HG02870 (cell line): ENCODE data around the gene HAS3.
"Not testable (repeated sequence)": the region's sequence is repeated elsewhere in the genome, so short reads cannot be mapped to it uniquely, and the experiment has no call there.

Source experiments
- ATAC-seq: cut with Tn5 transposase; IDR thresholded peaks from one replicate; pipeline ENCODE4 v1.9.1; 2021; ENCODE audit warnings: mild to moderate bottlenecking, moderate library complexity; ENCODE audit not compliant: unreplicated experiment

Gene HAS3, protein sequence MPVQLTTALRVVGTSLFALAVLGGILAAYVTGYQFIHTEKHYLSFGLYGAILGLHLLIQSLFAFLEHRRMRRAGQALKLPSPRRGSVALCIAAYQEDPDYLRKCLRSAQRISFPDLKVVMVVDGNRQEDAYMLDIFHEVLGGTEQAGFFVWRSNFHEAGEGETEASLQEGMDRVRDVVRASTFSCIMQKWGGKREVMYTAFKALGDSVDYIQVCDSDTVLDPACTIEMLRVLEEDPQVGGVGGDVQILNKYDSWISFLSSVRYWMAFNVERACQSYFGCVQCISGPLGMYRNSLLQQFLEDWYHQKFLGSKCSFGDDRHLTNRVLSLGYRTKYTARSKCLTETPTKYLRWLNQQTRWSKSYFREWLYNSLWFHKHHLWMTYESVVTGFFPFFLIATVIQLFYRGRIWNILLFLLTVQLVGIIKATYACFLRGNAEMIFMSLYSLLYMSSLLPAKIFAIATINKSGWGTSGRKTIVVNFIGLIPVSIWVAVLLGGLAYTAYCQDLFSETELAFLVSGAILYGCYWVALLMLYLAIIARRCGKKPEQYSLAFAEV

DNA sequence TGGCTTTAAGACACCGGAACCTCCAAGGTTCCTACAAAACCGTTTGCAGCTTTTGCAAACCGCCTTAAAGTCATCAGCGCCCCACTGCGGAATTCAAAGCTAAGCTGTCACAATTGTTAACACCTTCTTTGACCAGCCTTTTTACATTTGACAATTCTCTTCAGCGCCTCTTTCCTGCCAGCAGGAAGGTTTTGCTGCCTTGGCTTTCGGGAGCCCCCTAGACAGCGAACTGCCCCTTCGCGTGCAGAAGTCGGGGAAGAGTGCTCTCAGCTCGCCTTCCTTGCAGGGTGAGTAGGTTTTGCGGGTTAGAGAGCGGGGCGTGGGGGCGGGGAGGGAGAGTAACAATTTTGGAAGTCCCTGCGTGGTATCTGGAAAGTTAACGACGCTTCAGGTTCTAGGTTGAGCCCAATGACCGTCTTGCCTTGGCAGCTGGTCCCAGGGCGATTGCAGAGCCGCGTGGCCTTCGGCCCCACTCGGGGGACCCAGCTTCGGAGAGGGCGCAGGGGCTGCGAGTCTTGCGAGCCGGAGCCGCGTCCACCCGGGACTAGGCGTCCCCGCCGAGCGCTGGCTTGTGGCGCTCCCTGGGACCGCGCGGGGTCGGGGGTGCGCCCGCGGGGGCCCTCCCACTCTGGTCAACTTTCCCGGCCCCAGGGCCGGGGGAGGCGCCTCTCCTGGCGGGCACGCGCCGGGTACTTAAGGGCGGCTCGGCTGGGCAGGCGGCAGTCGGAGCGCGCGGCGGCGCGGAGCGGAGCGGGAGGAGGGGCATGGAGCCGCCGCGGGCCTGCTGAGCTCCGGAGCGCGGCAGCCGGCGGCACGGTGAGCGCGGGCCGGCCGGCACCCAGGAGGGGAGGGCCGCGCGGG is at the start of gene HAS3:
HAS3 (plus strand) TSS at position 153 of the 861 bp plus-strand sequence. CDS start 3,743 bp downstream, outside the sequence.
- no peak for ATAC-seq

DNA sequence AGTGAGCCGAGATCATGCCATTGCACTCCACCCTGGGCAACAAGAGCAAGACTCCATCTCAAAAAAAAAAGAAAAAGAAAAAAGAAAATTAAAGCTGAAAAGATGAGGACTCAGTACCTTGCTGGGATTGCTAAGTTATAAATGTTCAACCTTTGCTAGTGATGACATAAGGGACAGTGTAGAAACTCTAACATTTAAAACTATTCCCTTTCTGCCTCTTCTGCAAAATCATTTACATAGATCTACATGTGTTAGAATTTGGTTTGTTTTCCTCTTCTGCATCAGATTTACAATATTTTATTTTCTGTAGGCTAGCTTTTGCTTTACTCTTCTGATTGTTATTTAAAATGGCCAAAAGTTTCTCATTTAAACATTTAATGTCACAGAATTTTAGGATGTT is 49.5 kb upstream of the HAS3 start:
- no peak for ATAC-seq

DNA sequence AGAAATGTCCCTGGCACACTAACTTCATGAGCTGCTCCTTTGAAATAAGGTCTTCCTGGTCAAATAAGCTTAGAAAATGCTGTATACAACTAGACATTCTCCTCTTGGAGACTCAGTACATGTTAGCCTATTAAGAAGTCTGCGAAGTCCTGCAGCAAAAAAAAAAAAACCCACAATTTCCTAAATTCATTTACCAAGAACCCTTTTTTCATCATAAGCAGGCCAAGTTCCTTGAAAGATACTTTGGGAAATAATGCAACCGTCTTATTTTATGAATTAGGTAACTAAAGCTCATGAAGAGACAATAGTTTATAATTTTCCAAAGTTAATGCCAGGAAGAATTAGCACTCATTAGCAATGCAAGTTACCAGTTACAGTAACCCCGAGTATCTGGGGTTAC is 49.0 kb upstream of the HAS3 start:
- no peak for ATAC-seq

DNA sequence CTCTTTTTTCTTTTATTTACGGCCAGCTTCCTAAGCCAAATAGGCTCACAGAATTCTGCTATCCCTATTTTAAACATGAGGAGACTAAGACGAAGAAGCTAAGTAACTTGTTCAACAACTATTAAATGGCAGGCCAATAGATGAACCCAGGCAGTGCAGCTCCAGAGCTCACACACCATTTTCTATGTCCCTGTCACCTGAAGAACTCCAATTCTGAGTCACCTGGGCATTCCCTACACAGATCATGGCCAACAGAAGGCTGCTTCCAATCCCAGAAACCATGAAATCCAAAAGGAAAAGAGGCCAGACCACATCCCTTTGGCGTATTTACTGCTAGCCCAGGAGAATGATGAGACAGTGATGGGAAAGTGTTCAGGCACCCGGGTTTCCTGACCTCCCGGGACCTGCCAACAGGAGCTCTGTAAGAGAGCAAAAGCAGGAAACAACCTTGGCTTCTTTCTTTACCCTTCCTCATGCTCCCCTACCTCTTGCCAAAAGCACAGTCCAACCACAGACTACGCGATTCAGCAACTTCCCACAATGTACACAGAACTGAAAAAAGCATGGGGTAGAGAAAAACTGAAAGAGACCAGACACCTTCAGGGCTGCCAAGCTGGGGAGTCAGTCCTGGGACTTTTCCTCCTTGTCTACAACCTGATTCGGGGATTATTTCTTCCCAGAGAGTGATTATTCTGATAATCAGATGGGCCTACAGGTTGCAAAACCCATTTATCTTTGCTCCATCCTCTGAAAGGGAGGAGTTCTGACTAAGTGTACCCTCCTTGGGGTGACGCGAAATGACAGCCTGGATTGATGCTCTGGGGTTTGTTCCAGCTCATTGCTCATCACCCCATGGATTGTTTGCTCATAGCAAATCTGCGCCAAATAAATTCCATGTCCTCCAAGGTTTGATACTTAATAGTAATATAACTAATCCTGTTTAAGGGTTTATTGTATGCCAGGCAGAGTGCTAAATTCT is 47.8 kb upstream of the HAS3 start:
- no peak for ATAC-seq

DNA sequence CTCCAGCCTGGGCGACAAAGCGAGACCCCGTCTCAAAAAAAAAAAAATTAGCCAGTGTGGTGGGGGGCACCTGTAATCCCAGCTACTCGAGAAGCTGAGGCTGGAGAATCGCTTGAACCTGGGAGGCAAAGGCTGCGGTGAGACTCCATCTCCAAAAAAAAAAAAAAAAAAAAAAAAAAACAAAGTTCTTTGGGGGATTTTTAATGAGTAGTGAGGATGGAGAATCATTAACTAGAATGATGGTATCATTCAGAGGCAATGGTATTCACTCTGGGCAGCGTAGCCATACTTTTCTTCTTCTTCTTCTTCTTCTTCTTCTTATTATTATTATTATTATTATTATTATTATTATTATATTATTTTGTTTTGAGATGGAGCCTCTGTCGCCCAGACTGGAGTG is 42.0 kb upstream of the HAS3 start:
- ATAC-seq: not testable (repeated sequence)

DNA sequence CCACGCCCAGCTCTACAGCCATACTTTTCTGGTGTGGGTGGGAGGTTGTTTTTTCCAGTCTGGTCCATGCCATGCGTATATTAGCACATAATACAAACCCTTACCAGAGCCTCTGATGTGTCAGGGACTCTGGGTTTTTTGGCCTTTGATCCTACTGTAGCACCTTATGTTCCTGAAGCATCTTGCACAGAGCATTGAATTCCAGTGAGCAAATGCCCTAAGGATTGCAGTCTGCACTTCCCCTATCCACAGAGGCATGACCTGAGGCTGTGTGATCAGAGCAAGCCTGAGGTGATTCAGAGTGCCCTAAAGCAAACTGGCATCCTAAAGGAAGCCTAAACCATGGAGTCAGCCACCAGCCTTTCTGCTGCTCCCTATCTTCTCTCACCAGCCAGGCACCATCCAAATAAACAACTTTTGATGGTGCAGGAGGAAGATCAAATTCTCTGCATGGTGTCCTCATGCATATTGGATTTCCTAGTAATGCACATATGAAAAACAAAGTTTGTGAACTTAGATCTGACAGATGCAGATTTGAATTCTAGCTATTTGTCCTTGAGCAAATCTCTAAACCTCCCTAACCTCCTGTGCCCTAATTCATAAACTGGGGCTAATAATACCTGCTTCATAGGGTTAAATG is 41.2 kb upstream of the HAS3 start:
- ATAC-seq: no peak

DNA sequence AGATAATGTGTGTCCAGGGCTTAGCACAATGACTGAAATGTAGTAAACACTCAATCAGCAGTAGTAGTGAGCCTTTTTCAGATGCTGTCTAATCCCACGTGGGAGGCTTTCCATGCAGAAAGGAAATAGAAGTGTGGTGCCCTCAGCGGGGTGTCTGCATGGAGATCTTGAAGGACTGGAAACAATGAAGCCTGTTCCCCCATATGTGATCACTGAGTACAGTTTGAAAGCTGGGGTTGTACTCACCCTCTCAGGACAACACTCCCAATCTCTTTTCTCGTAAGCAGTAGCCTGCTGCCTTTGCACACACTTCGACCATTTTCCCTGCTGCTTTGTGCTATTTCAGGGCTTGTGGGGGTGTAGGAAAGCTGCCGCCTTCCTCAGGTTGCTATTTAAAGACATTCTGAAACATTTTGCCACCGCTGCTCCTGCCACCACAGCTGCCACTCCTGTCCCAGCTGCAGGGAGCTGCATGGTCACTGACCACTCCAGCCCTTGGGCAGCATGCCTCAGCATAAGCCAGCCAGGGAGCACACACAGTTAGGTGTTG is 40.6 kb upstream of the HAS3 start:
- ATAC-seq: no peak

DNA sequence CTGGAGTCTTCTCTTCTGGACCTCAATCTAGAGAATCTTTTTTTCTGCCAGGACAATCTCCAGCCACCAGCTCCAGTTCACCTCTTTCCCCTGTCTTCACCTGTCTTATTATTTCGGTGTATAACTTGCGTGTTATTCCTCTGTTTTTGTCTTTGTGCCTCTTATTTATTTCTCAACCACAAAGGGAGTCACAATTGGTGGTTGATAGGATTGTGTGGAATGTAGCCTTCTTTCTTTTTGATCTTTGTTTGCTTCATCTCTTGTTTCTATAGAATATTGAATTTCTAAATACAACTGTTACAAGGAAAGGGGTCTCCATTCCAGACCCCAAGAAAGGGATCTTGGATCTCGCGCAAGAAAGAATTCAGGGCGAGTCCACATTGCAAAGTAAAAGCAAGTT is 35.9 kb upstream of the HAS3 start:
- no peak for ATAC-seq

DNA sequence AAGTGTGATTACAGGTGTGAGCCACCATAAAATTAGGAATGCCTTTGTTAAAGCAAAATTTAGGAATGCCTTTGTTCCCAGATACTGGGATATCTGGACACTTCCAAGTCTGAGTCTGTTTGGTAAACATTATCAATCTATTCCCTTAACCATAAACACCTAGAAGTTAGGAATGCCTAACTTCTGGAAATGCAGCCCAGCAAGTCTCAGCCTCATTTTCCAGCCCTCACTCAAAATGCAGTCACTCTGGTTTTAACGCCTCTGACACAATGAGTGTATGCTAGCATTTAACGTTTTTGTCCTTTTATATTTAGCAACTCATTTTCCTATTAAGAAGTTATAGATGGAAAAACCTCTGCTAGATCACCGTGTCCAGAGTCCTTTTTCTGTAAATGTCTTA is 34.4 kb upstream of the HAS3 start:
- ATAC-seq: no peak

DNA sequence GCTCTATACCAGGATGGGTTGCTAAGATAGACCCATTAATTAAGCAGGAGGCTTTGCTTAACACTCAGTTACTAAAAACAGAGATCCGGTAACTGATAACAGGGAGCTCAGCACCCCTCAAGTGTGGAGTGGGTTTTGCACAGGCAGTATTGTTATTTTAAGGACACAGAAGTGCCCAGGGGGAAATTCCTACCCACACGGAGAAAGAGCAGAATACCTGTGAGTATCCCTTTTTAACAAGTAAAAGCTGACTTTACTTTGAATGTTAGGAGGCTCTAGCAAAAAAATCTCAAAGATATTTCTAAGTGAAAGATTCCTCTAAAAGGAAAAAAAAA is 32.8 kb upstream of the HAS3 start:
- ATAC-seq: no peak

DNA sequence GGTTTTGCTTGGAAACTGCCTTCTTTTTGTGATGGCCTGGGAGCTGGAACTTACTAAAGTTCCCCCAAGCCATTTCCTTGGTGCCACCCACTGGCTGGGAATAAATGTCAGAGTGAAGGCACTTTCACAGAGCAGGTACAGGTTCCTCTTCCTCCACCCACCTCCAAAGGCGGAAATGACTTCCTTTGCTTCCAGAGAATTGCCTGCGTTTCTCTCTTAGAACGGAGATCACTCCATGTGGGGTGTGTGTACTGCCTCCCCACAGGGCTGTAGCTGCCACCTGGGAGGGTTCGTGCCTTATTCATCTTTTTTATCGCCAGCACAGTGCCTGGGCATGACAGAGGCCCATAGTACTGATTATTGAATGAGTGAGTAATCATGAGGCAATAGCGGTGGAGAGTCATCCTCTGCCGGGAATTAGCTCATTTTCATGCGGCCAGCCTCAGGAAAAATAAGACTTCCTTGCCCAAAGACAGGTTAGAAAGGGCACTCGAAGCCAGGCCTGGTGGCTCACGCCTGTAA is 32.2 kb upstream of the HAS3 start:
- ATAC-seq: no peak

DNA sequence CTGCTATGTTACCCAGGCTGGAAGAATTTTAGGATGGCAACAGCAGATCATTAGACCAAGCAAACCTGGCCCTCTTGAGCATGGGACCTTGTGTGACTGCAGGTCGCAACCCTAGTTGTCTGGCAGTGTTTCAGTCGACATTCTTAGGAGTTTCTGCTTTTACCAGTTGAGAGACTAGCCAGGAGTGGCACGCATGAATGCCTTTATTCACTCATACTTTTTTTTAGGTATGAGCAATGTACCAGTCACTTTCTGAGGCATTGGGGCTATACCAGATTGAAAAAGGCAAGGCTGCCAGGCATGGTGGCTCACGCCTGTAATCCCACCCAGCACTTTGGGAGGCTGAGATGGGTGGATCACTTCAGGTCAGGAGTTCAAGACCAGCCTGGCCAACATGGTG is 28.2 kb upstream of the HAS3 start:
- ATAC-seq: no peak

DNA sequence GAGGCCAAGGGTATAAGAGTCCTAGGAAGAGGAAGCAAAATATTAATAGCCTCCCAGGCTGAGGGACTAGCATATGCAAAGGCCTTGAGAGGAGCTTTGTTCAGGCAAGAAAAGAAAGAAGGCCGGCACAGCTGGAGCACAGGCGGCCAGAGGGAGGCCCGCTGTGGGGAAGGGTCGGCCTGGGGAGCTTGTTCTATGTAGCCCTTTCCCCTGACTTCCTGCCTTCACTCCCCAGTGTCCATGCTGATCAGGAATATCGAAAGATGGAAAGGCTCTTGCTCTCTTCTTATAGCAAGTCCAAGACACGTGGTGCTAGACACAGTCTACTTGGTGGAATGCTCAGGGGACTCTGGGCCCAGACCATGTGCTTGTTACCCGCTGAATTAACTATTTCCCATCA is 27.4 kb upstream of the HAS3 start:
- no peak for ATAC-seq

DNA sequence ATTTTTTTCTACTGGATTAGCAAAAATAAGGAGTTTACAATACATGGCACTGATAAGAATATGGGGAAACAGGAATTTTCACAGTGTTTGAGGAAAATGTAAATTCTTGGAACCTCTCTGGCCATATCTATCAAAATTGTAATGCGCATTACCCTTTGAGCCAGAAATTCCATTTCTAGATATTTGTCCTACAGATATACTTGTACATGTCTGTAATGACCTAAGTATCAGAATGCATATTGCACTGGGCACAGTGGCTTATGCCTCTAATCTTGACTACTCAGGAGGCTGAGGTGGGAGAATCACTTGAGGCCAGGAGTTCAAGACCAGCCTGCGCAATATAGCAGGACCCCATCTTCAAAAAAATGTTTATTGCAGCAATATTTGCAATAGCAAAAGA is 25.8 kb upstream of the HAS3 start:
- no peak for ATAC-seq

DNA sequence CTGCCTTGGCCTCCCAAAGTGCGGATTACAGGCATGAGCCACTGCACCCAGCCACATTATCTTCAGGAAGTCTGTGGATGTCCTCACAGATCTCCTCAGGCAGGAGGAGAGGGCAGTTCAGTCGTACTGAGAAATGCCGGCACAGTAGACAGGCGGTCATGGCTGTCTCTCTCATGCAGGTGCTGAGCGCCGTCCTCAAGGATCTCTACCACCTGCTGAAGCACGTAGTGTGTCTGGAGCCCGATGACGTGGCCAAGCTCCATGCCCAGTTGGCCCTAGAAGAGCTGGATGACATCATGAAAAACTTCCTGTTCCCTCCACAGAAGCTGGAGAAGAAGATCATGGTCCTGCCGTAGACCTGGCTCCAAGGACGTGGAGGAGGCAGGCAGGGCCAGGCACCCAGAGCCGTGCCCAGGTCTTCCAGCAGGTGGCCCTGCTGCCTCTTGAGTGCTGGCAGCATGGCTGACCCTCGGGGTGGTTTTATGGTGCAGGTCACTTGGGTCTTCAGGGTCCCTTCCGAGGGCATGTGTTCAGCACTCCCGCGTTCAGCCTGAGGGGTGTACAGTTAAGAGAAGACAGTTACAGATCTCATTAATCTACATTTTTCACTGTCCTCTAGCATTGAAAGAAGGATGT is 22.0 kb upstream of the HAS3 start:
- no peak for ATAC-seq

DNA sequence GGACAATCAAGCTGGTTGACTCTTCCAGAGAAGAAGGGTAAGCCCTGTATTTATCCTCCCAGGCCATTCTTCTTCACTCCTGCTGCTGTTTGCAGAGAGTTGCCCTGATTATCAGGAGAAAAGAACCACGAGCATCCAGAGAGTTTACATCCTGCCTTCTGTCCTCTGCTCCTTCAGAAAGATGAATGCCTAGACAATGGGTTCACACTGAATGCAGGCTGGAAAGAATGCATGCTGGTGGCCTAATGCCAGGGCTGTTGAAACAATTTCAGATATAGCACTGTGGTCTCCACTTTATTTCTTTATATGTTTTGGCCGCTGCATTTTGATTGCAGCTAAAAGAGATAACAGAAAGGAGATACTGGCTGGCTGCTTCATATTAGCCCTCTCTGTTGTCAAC is 21.2 kb upstream of the HAS3 start:
- ATAC-seq: no peak

DNA sequence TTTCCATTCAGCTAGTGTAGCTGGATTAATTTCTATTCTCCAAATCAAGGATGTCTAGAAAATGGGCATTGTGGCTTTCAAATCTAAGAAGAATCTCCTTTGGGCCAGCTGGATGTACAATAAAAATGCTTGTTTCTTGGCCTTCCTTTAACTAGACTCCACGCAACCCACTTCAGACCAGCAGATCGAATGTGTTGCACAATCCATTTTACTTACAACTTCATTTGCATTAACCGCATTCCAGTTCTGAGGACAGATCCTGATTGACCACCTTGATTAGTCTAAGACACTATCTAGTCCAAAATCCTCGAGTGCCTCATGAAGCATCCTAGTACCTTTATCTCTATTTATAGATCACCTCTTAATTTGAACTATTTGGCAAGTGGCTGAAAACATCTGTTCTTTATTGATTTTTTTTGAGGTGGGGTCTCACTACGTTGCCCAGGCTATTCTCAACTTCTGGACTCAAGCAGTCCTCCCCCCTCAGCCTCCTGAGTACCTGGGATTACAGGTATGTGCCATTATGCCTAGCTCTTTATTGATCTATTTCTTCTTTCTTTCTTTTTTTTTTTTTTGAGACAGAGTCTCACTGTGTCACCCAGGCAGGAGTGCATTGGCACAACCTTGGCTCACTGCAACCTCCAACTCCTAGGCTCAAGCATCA is 20.3 kb upstream of the HAS3 start:
- ATAC-seq: no peak

DNA sequence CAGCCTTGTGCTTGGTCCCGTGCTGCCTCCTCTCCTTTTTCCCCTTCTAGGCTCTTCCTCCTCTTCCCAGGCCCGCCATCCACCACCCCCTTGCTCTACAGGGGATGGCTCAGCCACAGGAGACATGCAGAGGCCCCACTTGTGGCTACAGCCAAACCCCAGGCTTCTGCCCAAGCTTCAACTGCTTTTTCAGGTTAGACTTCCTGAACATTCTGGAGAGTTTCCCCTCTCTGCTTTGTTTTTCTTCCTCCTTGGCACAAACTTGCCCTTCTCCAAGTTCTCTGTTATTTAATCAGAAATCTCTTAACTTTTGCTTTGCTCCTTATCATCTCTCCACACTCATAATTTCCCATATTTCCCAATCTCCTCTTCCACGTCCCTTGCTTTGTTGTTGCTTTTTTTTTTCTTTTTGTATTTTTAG is 18.3 kb upstream of the HAS3 start:
- no peak for ATAC-seq

DNA sequence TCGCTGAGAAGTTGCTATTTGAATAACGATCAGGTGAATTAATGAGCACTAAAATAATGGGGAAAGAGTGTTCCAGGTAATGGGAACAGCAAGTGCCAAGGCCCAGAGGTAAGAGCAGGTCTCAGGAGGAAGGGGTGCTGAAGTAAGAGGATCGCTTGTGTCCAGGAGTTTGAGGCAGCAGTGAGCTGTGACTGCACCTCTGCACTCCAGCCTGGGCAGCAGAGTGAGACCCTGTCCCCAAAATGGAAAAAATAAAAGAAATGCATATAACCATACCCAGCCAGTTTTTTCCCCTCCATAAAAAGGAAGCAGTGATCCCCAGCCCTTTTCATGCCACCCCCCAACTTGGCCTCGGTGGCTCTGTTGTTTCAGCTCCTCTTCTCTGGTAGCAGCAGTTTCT is 16.8 kb upstream of the HAS3 start:
- no peak for ATAC-seq
